GM19468 (cell line): ENCODE data around the gene DAB1.

ENCODE experiments used
- ATAC-seq: cut with Tn5 transposase; IDR thresholded peaks from one replicate; pipeline ENCODE4 v1.9.1; 2021; ENCODE audit warnings: mild to moderate bottlenecking, moderate library complexity, moderate number of reproducible peaks; ENCODE audit not compliant: unreplicated experiment; ENCODE audit errors: extremely low read depth

The DAB1 gene

GRCh38 chr1:57138432-57139078 lies 285.3 kb downstream of the DAB1 start:
- no peak for ATAC-seq

- ATAC-seq = no peak
Measured at GRCh38 chr1:57137980-57138379, 285.9 kb downstream of the DAB1 start.

GRCh38 chr1:57134803-57135202 lies 289.1 kb downstream of the DAB1 start:
- no peak for ATAC-seq

- ATAC-seq = no peak
Measured at GRCh38 chr1:57133686-57134085, 290.2 kb downstream of the DAB1 start.

- no peak for ATAC-seq
Measured at GRCh38 chr1:57132993-57133622, 290.8 kb downstream of the DAB1 start.

GRCh38 chr1:57131701-57132394 lies 292.0 kb downstream of the DAB1 start:
- no peak for ATAC-seq

- ATAC-seq = no peak
Measured at GRCh38 chr1:57131257-57131656, 292.6 kb downstream of the DAB1 start.

- no peak for ATAC-seq
Measured at GRCh38 chr1:57129865-57130264, 294.0 kb downstream of the DAB1 start.

- no peak for ATAC-seq
Measured at GRCh38 chr1:57127976-57128375, 295.9 kb downstream of the DAB1 start.

GRCh38 chr1:57124768-57125446 lies 299.0 kb downstream of the DAB1 start:
- ATAC-seq = no peak

- ATAC-seq = no peak
Measured at GRCh38 chr1:57124170-57124569, 299.7 kb downstream of the DAB1 start.

GRCh38 chr1:57122031-57122430 lies 301.8 kb downstream of the DAB1 start:
- ATAC-seq = no peak

GRCh38 chr1:57118948-57119603 lies 304.8 kb downstream of the DAB1 start:
- no peak for ATAC-seq

- no peak for ATAC-seq
Measured at GRCh38 chr1:57117753-57118152, 306.1 kb downstream of the DAB1 start.

GRCh38 chr1:57116871-57117270 lies 307.0 kb downstream of the DAB1 start:
- no peak for ATAC-seq

- no peak for ATAC-seq
Measured at GRCh38 chr1:57115030-57115614, 308.7 kb downstream of the DAB1 start.

- no peak for ATAC-seq
Measured at GRCh38 chr1:57112148-57112547, 311.7 kb downstream of the DAB1 start.

GRCh38 chr1:57111175-57111574 lies 312.7 kb downstream of the DAB1 start:
- ATAC-seq = no peak

- no peak for ATAC-seq
Measured at GRCh38 chr1:57109883-57110282, 314.0 kb downstream of the DAB1 start.

GRCh38 chr1:57109247-57109646 lies 314.6 kb downstream of the DAB1 start:
- ATAC-seq = no peak
